ENCODE results near the gene CTNNA2. TPM values are rescaled to one million over a fixed set of nuclear protein-coding genes. Genes with fewer than 3 reads are reported as not detected.

Gene CTNNA2
- total RNA-seq, result not detected

GRCh38 chr2:79512442-79513401 is at the start of gene CTNNA2:
TSS of gene CTNNA2 (plus strand) at chr2:79513051.
- H3K36me3 Mint-ChIP-seq, result peaks cover 0 to 13% of the 10 kb centered on the region in 2 donors
- ATAC-seq, result peak in 1 of 2 donors; percentile 51
- no peak within 1 kb of the TSS for H3K27ac Mint-ChIP-seq
- peak in 1 of 2 donors; percentile 17 for DNase-seq (ENCODE audit: low spot score in 2 of 2)
- peaks cover 16 to 20% of the 10 kb centered on the region in 2 donors for H3K9me3 Mint-ChIP-seq

- Mint-ChIP-seq H3K9me3 (peaks cover 9 to 21% of the 10 kb centered on the region in 2 donors), H3K27ac (no peak overlapping the region), H3K36me3 (peaks cover 0 to 11% of the 10 kb centered on the region in 2 donors)
- DNase-seq (ENCODE audit: low spot score in 2 of 2) (no peak), ATAC-seq (no peak)
Measured at GRCh38 chr2:79487399-79487798, 25.5 kb upstream of the CTNNA2 start.

- Mint-ChIP-seq H3K27ac (no peak overlapping the region), H3K36me3 (peaks cover 0 to 13% of the 10 kb centered on the region in 2 donors)
- no peak for ATAC-seq
Measured at GRCh38 chr2:79511320-79511951, 1.4 kb upstream of the CTNNA2 start.

GRCh38 chr2:79513711-79514110 is 860 bp downstream of the CTNNA2 start:
- Mint-ChIP-seq H3K36me3 (peaks cover 0 to 13% of the 10 kb centered on the region in 2 donors), H3K27ac (no peak overlapping the region), H3K9me3 (peaks cover 16 to 20% of the 10 kb centered on the region in 2 donors)
- ATAC-seq (no peak), DNase-seq (ENCODE audit: low spot score in 2 of 2) (no peak)

More at GRCh38 chr2:79511320-79511951, 1.4 kb upstream of the CTNNA2 start:
- peaks cover 16 to 20% of the 10 kb centered on the region in 2 donors for H3K9me3 Mint-ChIP-seq
- DNase-seq (ENCODE audit: low spot score in 2 of 2), result no peak

DNA sequence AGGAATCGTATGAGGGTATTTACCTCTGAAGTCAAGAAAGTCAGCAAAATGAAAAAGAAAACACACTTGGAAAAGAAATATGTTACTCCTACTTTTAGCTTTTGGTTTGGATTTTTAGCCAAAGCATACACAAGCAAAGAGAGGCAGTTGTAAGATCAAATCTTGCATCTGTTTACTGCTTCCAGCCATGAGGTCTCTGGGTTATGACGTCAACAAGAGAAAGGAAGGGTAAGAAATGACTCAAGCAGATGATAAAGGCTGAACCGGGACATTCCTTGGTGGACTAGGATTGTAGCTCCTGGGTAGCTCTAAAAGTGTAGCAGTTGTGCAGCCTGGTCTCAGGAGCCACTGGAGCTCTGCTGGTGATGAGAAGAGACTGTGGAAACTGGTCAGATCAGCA is 16.8 kb downstream of the CTNNA2 start:
- no peak for DNase-seq (ENCODE audit: low spot score in 2 of 2)
- H3K9me3 Mint-ChIP-seq, result peaks cover 17 to 29% of the 10 kb centered on the region in 2 donors
- ATAC-seq, result no peak
- no peaks in the 10 kb centered on the region for H3K36me3 Mint-ChIP-seq
- H3K27ac Mint-ChIP-seq, result no peak overlapping the region

DNA sequence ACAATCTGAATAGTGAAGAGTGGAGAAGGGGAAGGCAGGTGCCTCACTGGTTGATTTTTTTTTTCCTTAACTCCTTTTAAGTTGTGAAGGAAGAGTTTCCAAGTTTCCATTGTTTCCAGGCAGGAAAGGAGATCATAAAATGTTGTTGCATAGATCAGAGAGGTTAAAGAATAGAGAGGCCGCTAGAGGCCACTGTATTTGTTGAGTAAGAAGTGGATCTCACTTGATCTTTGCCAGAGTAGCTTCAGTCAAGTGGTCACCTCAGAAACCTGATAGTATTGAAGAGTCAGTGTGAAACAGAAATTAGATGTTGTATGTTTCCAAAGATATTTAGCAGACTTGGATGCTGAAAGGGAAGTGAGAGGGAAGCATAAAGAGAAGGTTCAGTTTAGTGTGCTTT is 17.6 kb downstream of the CTNNA2 start:
- Mint-ChIP-seq H3K9me3 (peaks cover 17 to 29% of the 10 kb centered on the region in 2 donors), H3K36me3 (no peaks in the 10 kb centered on the region), H3K27ac (no peak overlapping the region)
- ATAC-seq (no peak), DNase-seq (ENCODE audit: low spot score in 2 of 2) (no peak)

DNA sequence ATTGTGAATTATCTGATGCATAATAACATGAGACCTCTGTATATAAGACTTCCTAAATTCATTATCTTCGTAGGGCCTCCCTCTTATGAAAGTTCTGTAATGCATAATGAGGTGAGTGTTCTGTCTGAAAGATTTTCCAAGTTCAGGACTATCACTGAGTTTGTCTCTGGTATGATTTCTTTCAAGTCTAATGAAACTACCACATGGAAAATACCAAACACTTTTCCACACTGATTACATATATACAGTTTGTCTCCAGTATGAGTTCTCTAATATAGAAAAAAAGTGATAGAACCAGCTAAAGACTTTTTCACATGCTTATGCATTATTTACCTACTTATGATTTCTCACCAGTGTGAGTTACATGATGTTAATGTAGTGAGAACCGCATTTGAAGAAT is 34.7 kb downstream of the CTNNA2 start:
- H3K36me3 Mint-ChIP-seq, result peaks cover 0 to 27% of the 10 kb centered on the region in 2 donors
- no peak for DNase-seq (ENCODE audit: low spot score in 2 of 2)
- H3K9me3 Mint-ChIP-seq, result peaks cover 21 to 34% of the 10 kb centered on the region in 2 donors
- ATAC-seq, result no peak
- no peak overlapping the region for H3K27ac Mint-ChIP-seq

DNA sequence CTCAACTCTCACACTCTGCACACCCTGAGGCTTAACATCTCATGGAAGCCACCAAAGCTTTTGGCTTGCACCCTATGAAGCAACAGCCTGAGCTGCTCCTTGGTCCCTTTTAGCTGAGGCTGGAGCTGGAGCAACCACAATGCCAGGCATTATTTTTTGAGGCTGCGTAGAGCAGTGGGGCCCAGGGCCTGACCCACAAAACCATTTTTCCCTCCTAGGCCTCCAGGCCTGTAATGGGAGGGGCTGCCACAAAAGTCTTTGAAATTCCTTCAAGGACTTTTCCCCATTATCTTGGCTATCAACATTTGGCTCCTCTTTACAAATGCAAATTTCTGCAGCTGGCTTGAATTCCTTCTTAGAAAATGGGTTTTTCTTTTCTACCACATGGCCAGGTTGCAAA is 39.8 kb downstream of the CTNNA2 start:
- peaks cover 0 to 26% of the 10 kb centered on the region in 2 donors for H3K36me3 Mint-ChIP-seq
- ATAC-seq, result no peak
- no peak overlapping the region for H3K27ac Mint-ChIP-seq
- H3K9me3 Mint-ChIP-seq, result peaks cover 25 to 28% of the 10 kb centered on the region in 2 donors
- no peak for DNase-seq (ENCODE audit: low spot score in 2 of 2)

- Mint-ChIP-seq H3K27ac (no peak overlapping the region), H3K9me3 (peaks cover 24 to 30% of the 10 kb centered on the region in 2 donors), H3K36me3 (peaks cover 0 to 19% of the 10 kb centered on the region in 2 donors)
- DNase-seq (ENCODE audit: low spot score in 2 of 2), result no peak
- no peak for ATAC-seq
Measured at GRCh38 chr2:79554899-79555298, 42.0 kb downstream of the CTNNA2 start.

GRCh38 chr2:79564065-79564464 is 51.2 kb downstream of the CTNNA2 start:
- no peak overlapping the region for H3K27ac Mint-ChIP-seq
- ATAC-seq (no peak), DNase-seq (ENCODE audit: low spot score in 2 of 2) (no peak)
- peaks cover 0 to 8% of the 10 kb centered on the region in 2 donors for H3K36me3 Mint-ChIP-seq
- peaks cover 29 to 31% of the 10 kb centered on the region in 2 donors for H3K9me3 Mint-ChIP-seq

- no peak overlapping the region for H3K27ac Mint-ChIP-seq
- H3K9me3 Mint-ChIP-seq, result peaks cover 29 to 31% of the 10 kb centered on the region in 2 donors
- H3K36me3 Mint-ChIP-seq, result peaks cover 0 to 14% of the 10 kb centered on the region in 2 donors
- DNase-seq (ENCODE audit: low spot score in 2 of 2) (no peak), ATAC-seq (no peak)
Measured at GRCh38 chr2:79569048-79569447, 56.2 kb downstream of the CTNNA2 start.

DNA sequence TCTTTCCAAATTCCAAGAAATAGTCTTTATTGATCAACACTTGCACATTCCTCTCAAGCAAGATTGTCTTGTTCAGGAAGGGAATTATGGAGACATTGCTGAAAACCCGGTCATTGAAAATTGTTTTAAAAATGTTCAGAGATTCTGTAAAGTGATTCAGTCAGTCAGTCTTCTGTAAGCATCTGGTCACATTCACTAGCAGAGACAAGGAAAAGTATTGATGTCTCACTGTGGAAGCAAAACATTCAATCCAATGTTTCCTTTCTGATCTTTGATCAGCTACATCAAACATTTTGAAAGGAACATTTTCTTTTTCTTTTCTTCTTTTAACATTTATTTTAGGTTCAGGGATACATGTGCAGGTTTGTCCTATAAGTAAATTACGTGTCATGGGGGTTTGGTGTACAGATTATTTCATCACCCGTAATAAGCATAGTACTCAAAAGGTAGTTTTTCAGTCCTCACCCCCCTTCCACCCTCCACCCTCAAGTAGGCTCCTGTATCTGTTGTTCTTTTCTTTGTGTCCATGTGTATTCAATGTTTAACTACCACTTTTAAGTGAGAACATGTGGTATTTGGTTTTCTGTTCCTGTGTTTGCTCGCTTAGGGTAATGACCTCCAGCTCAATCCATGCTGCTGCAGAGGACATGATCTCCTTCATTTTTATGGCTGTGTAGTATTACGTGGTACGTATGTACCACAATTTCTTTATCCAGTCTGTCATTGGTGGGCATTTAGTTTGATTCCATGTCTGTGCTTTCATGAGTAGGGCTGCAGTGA is 61.2 kb downstream of the CTNNA2 start:
- no peak for DNase-seq (ENCODE audit: low spot score in 2 of 2)
- no peak for ATAC-seq
- no peak overlapping the region for H3K27ac Mint-ChIP-seq
- peaks cover 0 to 6% of the 10 kb centered on the region in 2 donors for H3K36me3 Mint-ChIP-seq
- H3K9me3 Mint-ChIP-seq, result peaks cover 19 to 21% of the 10 kb centered on the region in 2 donors

DNA sequence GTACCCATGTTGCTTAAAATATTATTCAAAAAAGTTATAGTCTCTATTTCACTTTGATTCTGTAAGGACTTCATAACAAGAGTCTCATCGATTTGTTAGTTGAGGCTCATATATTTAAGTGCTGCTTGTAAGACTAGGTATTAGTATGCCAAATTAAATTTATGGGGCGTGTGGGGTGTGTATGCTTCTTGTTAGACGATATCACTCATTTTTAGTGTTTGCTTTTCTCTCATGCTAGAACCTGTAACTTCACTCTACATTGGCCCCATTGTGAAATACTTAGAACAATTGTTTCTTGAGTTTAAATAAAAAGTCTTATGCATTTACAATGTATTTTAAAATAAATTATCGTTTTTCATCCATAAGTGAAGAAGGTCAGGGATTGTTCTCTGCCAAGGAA is 63.6 kb downstream of the CTNNA2 start:
- Mint-ChIP-seq H3K36me3 (peaks cover 0 to 3% of the 10 kb centered on the region in 2 donors), H3K27ac (no peak overlapping the region), H3K9me3 (peaks cover 14 to 15% of the 10 kb centered on the region in 2 donors)
- ATAC-seq, result no peak
- no peak for DNase-seq (ENCODE audit: low spot score in 2 of 2)

DNA sequence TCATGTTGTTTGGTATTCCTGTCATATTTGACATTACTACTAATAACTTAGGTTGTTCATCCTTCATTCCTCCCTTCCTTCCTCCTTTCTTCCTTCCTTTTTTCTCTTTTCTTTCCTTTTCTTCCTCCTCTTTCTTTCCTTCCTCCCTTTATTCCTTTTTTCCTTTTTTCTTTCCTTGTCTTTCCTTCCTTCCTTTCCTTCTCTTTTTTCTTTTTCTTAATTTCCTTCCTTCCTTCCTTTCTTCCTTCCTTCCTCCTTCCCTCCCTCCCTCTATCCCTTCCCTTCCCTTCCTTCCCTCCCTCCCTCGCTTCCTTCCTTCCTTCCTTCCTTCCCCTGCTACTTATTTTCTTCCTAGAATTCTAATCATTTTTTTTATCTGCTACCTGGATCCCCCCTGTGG is 66.1 kb downstream of the CTNNA2 start:
- Mint-ChIP-seq H3K9me3 (peaks cover 9 to 14% of the 10 kb centered on the region in 2 donors), H3K27ac (no peak overlapping the region), H3K36me3 (no peaks in the 10 kb centered on the region)
- DNase-seq (ENCODE audit: low spot score in 2 of 2) (no peak), ATAC-seq (no peak)

- ATAC-seq (no peak), DNase-seq (ENCODE audit: low spot score in 2 of 2) (no peak)
- Mint-ChIP-seq H3K9me3 (peaks cover 0 to 10% of the 10 kb centered on the region in 2 donors), H3K36me3 (no peaks in the 10 kb centered on the region), H3K27ac (no peak overlapping the region)
Measured at GRCh38 chr2:79580175-79580574, 67.3 kb downstream of the CTNNA2 start.

- Mint-ChIP-seq H3K36me3 (peaks cover 0 to 6% of the 10 kb centered on the region in 2 donors), H3K27ac (no peak overlapping the region), H3K9me3 (peaks cover 9 to 22% of the 10 kb centered on the region in 2 donors)
- ATAC-seq, result no peak
- DNase-seq (ENCODE audit: low spot score in 2 of 2), result no peak
Measured at GRCh38 chr2:79585701-79586433, 73.0 kb downstream of the CTNNA2 start.
